PC-9 (cell line): ENCODE results near the gene GNA12. TPM values are rescaled to one million over a fixed set of nuclear protein-coding genes. Genes with fewer than 3 reads are reported as not detected.

ENCODE experiments used
- BruUV-seq: library from RNA; stranded (reverse); fragments of 400-500 nt; replicated peaks from 2 replicates; lab custom pipeline; 2021; lab: Mats Ljungman, UMichigan
- CTCF ChIA-PET: fragments of 300-600 bp; sonication (Branson Sonifier 250); formaldehyde crosslinking; loops from one replicate; lab custom pipeline; 2022; ENCODE audit warnings: antibody characterized with exemption; lab: Charles Lee
- POLR2A ChIA-PET: fragments of 300-600 bp; sonication (Branson Sonifier 250); formaldehyde crosslinking; loops from one replicate; lab custom pipeline; 2022; ENCODE audit warnings: antibody characterized with exemption; ENCODE audit not compliant: unreplicated experiment; lab: Charles Lee
- DNase-seq, 2 experiments: peaks; one replicate each; pipeline versions ENCODE4 v3.0.0 to v3.0.0-alpha.2; 2015 to 2022; ENCODE audit warnings: mixed read lengths in 1 of 2
- H2AFZ ChIP-seq: fragments of 200-600 bp; sonication (generic); 2 replicates; pipeline ENCODE4 v1.8.1; 2017; ENCODE audit warnings: antibody characterized with exemption
- H3F3A ChIP-seq: fragments of 200-600 bp; sonication (generic); 2 replicates; pipeline ENCODE4 v1.8.1; 2017; ENCODE audit warnings: antibody characterized with exemption, mild to moderate bottlenecking, low read depth; ENCODE audit not compliant: insufficient read depth
- H3K27ac ChIP-seq: fragments of 200-600 bp; sonication (generic); 2 replicates; pipeline ENCODE4 v1.6.1; 2016; ENCODE audit warnings: mixed run types
- H3K27me3 ChIP-seq: fragments of 200-600 bp; sonication (generic); 2 replicates; pipeline ENCODE4 v1.6.1; 2016; ENCODE audit warnings: low read depth, mixed run types; ENCODE audit not compliant: insufficient read depth
- H3K36me3 ChIP-seq: fragments of 200-600 bp; sonication (generic); 2 replicates; pipeline ENCODE4 v1.6.1; 2016; ENCODE audit warnings: low read depth, mixed run types
- H3K4me1 ChIP-seq: fragments of 200-600 bp; sonication (generic); replicated peaks from 2 replicates; pipeline ENCODE4 v1.6.1; 2016; ENCODE audit warnings: mixed run types; ENCODE audit not compliant: insufficient read depth
- H3K4me2 ChIP-seq: fragments of 200-600 bp; sonication (generic); 2 replicates; pipeline ENCODE4 v1.6.1; 2017; ENCODE audit warnings: mixed run types
- H3K4me3 ChIP-seq: fragments of 200-600 bp; sonication (generic); 2 replicates; pipeline ENCODE4 v1.6.1; 2016; ENCODE audit warnings: mixed run types
- H3K79me2 ChIP-seq: fragments of 200-600 bp; sonication (generic); 2 replicates; pipeline ENCODE4 v1.6.1; 2017; ENCODE audit warnings: low read depth, mixed run types
- H3K9me2 ChIP-seq: fragments of 200-600 bp; sonication (generic); 2 replicates; pipeline ENCODE4 v1.8.1; 2017; ENCODE audit warnings: mild to moderate bottlenecking; ENCODE audit not compliant: insufficient read depth
- H3K9me3 ChIP-seq: fragments of 200-600 bp; sonication (generic); 2 replicates; pipeline ENCODE4 v1.8.1; 2016; ENCODE audit warnings: low read depth; ENCODE audit not compliant: insufficient read depth
- H4K20me1 ChIP-seq: fragments of 200-600 bp; sonication (generic); 2 replicates; pipeline ENCODE4 v1.8.1; 2017; ENCODE audit not compliant: insufficient read depth
- CTCF ChIP-seq: fragments of 200-600 bp; sonication (generic); conservative IDR thresholded peaks from 2 replicates; pipeline ENCODE4 v1.6.1; 2017; ENCODE audit warnings: mixed run types, antibody characterized with exemption, mild to moderate bottlenecking, moderate library complexity
- EZH2 ChIP-seq: fragments of 200-600 bp; sonication (generic); IDR thresholded peaks from 2 replicates; pipeline ENCODE4 v1.8.0; 2017; ENCODE audit warnings: antibody characterized with exemption, low read depth
- intact Hi-C: fragments of 100-400 bp; cut with micrococcal nuclease; formaldehyde crosslinking; loops from one replicate; pipeline ENCODE4 v1.10.0; 2022; ENCODE audit not compliant: unreplicated experiment
- total RNA-seq: library from RNA; stranded (reverse); gene quantifications from 2 replicates; pipeline ENCODE4 v1.2.3, GENCODE V29; 2021

GNA12 gene
- total RNA-seq, 1 experiment from 2014 or later: 51.7 TPM

- intact Hi-C loops: no loop called here
- no peaks in the 10 kb centered on the region for H3K9me3 ChIP-seq
- H4K20me1 ChIP-seq: no peaks in the 10 kb centered on the region
- CTCF ChIA-PET: interaction anchor here (0.6 kb wide), 2 partner anchors 100 to 910 kb away, joined by 3 read pairs; no protein-coding TSS in a partner anchor
- peaks cover 39% of the 10 kb centered on the region for H3K79me2 ChIP-seq
- H3K9me2 ChIP-seq: no peaks in the 10 kb centered on the region
- no peak for TF ChIP-seq CTCF
- no peak for TF ChIP-seq EZH2
- no peaks in the 10 kb centered on the region for H3K27me3 ChIP-seq
- peaks cover 27% of the 10 kb centered on the region for H3K4me1 ChIP-seq
- POLR2A ChIA-PET: no interaction called here
- DNase-seq: no peak
- BruUV-seq: no TSS peak
- no peak overlapping the region for H3K4me2 ChIP-seq
- no peak overlapping the region for H3K27ac ChIP-seq
- no peaks in the 10 kb centered on the region for H3K36me3 ChIP-seq
- H3K4me3 ChIP-seq: no peak overlapping the region
- H3F3A ChIP-seq: peaks cover 26% of the 10 kb centered on the region
- H2AFZ ChIP-seq: no peak overlapping the region
These were observed 80.5 kb downstream of the GNA12 start for GRCh38 chr7:2763597-2763996.

GRCh38 chr7:2761801-2762497 is 82.2 kb downstream of the GNA12 start:
- peaks cover 42% of the 10 kb centered on the region for H3F3A ChIP-seq

GRCh38 chr7:2761131-2761624 is 82.9 kb downstream of the GNA12 start:
- H3K9me2 ChIP-seq: no peaks in the 10 kb centered on the region
- POLR2A ChIA-PET: interaction anchor here (0.5 to 0.6 kb wide), 2 partner anchors 81 to 122 kb away, joined by 4 to 8 read pairs; no protein-coding TSS in a partner anchor
- H3K27me3 ChIP-seq: no peaks in the 10 kb centered on the region
- H3K4me2 ChIP-seq: no peak overlapping the region
- DNase-seq: no peak
- CTCF ChIA-PET: no interaction called here
- H3K36me3 ChIP-seq: peaks cover 5% of the 10 kb centered on the region
- intact Hi-C loops: no loop called here
- H4K20me1 ChIP-seq: no peaks in the 10 kb centered on the region
- no peak overlapping the region for H2AFZ ChIP-seq
- no peak overlapping the region for H3K4me3 ChIP-seq
- TF ChIP-seq EZH2 (no peak), CTCF (no peak)
- H3K9me3 ChIP-seq: no peaks in the 10 kb centered on the region
- BruUV-seq: no TSS peak
- peaks cover 50% of the 10 kb centered on the region for H3F3A ChIP-seq
- peaks cover 51% of the 10 kb centered on the region for H3K4me1 ChIP-seq
- no peak overlapping the region; the same call in 1 of the 2 replicates for H3K27ac ChIP-seq
- H3K79me2 ChIP-seq: peaks cover 45% of the 10 kb centered on the region

More at GRCh38 chr7:2761801-2762497, 82.2 kb downstream of the GNA12 start:
- Histone ChIP-seq H3K9me3 (no peaks in the 10 kb centered on the region), H2AFZ (no peak overlapping the region), H3K9me2 (no peaks in the 10 kb centered on the region), H3K4me2 (no peak overlapping the region), H3K79me2 (peaks cover 39% of the 10 kb centered on the region), H3K4me3 (no peak overlapping the region), H4K20me1 (no peaks in the 10 kb centered on the region), H3K27ac (no peak overlapping the region), H3K4me1 (peaks cover 43% of the 10 kb centered on the region), H3K27me3 (no peaks in the 10 kb centered on the region), H3K36me3 (no peaks in the 10 kb centered on the region)
- BruUV-seq: no TSS peak
- TF ChIP-seq CTCF (no peak), EZH2 (no peak)
- POLR2A ChIA-PET: no interaction called here
- intact Hi-C loops: no loop called here
- CTCF ChIA-PET: no interaction called here
- no peak for DNase-seq
